SH-SY5Y (cell line): ENCODE data around the gene DOCK7.

Experiments used
- GATA2 ChIP-seq: IDR thresholded peaks from 2 replicates; pipeline ENCODE4 v1.6.1; 2011; ENCODE audit warnings: mild to moderate bottlenecking, low read depth, low read length
- GATA3 ChIP-seq: IDR thresholded peaks from 2 replicates; pipeline ENCODE4 v1.6.1; 2011; ENCODE audit warnings: low read depth, mild to moderate bottlenecking, low read length, moderate library complexity

DNA sequence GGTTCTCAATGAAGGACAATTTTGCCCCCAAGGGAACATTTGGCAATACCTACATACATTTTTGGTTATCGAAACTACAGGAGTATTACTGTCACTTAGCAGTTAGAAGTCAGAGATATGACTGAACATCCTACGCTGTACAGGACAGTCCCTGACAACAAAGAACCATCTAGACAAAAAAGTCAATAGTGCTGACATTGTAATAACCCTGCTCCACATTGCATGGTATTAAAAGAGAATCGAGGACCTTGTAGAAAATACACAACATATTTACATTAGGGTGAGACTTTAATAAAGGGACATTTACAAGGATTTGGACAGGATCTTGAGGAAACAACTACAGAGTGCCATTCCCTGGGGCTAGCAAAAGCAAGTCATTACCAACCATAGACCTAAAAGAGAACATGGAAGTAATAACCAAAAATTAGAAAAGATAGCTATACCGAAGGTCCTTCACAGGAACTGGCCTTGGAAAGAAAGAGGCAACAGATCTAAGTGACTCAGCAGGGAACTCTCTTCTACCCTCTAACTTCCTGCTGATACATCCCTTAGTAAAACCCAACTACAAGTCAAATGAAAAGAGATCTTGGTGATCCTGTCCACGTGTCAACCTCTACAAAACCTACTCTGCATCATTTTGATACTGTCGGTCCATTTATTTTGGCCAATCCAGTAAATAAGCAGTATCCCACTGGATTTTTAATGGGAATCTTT is 50.6 kb downstream of the DOCK7 start:
- no peak for TF ChIP-seq GATA2
- TF ChIP-seq GATA3, result no peak
